Endothelial cell (in vitro differentiated cells): ENCODE measurements around the gene DNAJB4. TPM values are rescaled to one million over a fixed set of nuclear protein-coding genes. Genes with fewer than 3 reads are reported as not detected.

ENCODE experiments used
- DNase-seq: peaks from one replicate; pipeline ENCODE4 v3.0.0; 2021; ENCODE audit warnings: low spot score
- H3K27ac Mint-ChIP-seq: one replicate; pipeline ENCODE4 v1.8.0; 2021; ENCODE audit warnings: mixed read lengths, inconsistent platforms; ENCODE audit not compliant: unreplicated experiment
- H3K27me3 Mint-ChIP-seq: one replicate; pipeline ENCODE4 v1.8.0; 2021; ENCODE audit warnings: mild to moderate bottlenecking, moderate library complexity, mixed read lengths, inconsistent platforms; ENCODE audit not compliant: unreplicated experiment
- H3K36me3 Mint-ChIP-seq: one replicate; pipeline ENCODE4 v1.8.0; 2021; ENCODE audit warnings: mild to moderate bottlenecking, low read depth, mixed read lengths, inconsistent platforms; ENCODE audit not compliant: unreplicated experiment
- H3K4me1 Mint-ChIP-seq: one replicate; pipeline ENCODE4 v1.8.0; 2021; ENCODE audit warnings: mild to moderate bottlenecking, mixed read lengths, inconsistent platforms; ENCODE audit not compliant: unreplicated experiment
- H3K4me3 Mint-ChIP-seq: one replicate; pipeline ENCODE4 v1.8.0; 2021; ENCODE audit warnings: mild to moderate bottlenecking, mixed read lengths, inconsistent platforms; ENCODE audit not compliant: unreplicated experiment
- H3K9me3 Mint-ChIP-seq: one replicate; pipeline ENCODE4 v1.8.0; 2021; ENCODE audit warnings: mixed read lengths, inconsistent platforms; ENCODE audit not compliant: unreplicated experiment
- CTCF ChIP-seq: fragments of 200-600 bp; sonication (generic); IDR thresholded peaks from one replicate; pipeline ENCODE4 v1.5.0; 2021; ENCODE audit warnings: antibody characterized with exemption; ENCODE audit not compliant: unreplicated experiment
- total RNA-seq: library from RNA; stranded (reverse); fragmentation: NEBNext Ultra II Directional; extraction: Animal tissue kit (Norgen Biotek cat#: 25700); gene quantifications from one replicate; pipeline ENCODE4 v1.2.1, GENCODE V29; 2021; ENCODE audit not compliant: unreplicated experiment

The DNAJB4 gene
- total RNA-seq, 1 donor from 2014 or later: 22.1 TPM

DNA sequence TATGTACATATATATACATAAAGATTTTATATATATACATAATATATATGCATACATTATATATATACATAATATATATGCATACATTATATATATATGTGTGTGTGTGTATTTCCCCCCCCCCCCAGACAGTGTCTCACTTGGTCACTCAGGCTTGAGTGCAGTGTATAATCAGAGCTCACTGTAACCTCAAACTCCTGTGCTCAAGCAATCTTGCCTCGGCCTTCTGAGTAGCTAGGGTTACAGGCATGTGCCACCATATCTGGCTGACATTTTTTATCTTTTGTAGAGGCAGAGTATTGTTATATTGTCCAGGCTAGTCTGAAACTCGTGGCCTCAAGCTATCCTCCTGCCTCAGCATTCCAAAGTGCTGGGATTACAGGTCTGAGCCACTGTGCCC lies 16.8 kb upstream of the DNAJB4 start:
- Mint-ChIP-seq H3K4me1 (peaks cover 10% of the 10 kb centered on the region), H3K36me3 (no peaks in the 10 kb centered on the region), H3K4me3 (no peak overlapping the region), H3K27me3 (peaks cover 2% of the 10 kb centered on the region), H3K9me3 (no peaks in the 10 kb centered on the region), H3K27ac (no peak overlapping the region)
- TF ChIP-seq CTCF: no peak
- DNase-seq: no peak

DNA sequence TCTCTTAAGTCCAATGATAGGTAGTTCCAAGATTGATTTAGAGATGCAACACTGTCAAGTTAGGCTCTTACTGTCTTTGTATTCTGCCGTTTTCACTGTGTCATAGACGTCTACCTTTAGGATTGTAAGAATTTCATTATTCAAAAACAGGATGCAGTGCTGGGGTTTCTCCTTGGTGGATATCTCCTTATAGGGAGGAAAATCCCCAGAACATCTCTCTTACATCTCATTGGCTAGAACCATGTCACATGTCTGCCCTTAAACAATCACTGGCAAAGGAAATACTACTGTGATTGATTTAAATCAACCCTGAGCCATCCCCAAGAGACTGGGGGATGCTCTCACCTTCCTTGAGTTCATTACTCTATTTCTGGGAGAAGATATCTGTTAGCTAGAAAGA lies 15.0 kb upstream of the DNAJB4 start:
- Mint-ChIP-seq H3K27ac (peak overlapping the region; percentile 22), H3K27me3 (peaks cover 2% of the 10 kb centered on the region), H3K9me3 (no peaks in the 10 kb centered on the region), H3K36me3 (no peaks in the 10 kb centered on the region), H3K4me3 (no peak overlapping the region), H3K4me1 (peaks cover 10% of the 10 kb centered on the region)
- TF ChIP-seq CTCF: no peak
- no peak for DNase-seq

DNA sequence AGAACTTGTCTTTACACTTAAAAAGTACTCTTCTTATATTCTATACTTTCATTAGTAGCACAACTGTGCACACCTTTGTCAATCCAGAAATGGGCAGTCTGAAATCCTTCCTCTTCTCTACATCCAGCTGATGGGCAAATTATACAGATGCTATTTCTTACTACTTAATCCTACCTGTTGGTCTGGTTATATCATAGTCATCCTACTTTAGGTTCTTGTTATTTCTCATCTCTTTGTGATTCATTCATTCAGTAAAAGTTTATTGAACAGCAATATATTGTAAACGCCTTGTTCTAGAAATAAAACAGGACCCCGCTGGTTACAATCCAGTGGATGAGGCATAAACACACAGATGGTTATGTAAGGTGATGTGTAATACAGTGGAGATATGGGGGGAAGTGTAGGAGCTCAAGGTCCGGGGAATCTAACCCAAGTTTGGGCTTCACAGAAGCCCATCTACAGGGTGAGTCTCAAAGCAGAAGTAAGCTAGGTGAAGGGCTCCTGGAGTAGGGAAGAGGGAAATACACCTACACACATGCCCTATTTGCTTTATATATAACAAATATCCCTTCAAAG lies 14.0 kb upstream of the DNAJB4 start:
- no peak for TF ChIP-seq CTCF
- Mint-ChIP-seq H3K4me1 (peaks cover 10% of the 10 kb centered on the region), H3K27ac (no peak overlapping the region), H3K9me3 (no peaks in the 10 kb centered on the region), H3K4me3 (no peak overlapping the region), H3K27me3 (peaks cover 2% of the 10 kb centered on the region), H3K36me3 (no peaks in the 10 kb centered on the region)
- no peak for DNase-seq

DNA sequence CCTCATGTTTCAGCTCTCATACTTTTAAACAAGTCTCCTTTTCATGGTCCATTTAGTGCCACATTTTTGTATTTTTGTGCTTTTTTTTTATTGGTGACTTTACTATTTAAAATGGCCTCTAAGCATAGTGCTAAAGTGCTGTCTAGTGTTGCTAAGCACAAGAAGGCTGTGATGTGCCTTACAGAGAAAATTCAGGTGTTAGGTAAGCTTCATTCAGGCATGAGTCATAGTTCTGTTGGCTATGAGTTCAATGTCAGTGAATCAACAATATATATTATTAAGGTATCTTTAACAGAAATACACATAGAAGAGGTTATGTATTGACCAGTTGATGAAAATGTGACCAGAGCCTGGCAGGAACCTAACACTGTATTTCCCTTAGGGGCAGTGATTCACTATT lies 13.1 kb upstream of the DNAJB4 start:
- Mint-ChIP-seq H3K36me3 (no peaks in the 10 kb centered on the region), H3K27ac (no peak overlapping the region), H3K27me3 (peaks cover 2% of the 10 kb centered on the region), H3K4me3 (no peak overlapping the region), H3K4me1 (peaks cover 7% of the 10 kb centered on the region), H3K9me3 (no peaks in the 10 kb centered on the region)
- DNase-seq: no peak
- TF ChIP-seq CTCF: no peak

DNA sequence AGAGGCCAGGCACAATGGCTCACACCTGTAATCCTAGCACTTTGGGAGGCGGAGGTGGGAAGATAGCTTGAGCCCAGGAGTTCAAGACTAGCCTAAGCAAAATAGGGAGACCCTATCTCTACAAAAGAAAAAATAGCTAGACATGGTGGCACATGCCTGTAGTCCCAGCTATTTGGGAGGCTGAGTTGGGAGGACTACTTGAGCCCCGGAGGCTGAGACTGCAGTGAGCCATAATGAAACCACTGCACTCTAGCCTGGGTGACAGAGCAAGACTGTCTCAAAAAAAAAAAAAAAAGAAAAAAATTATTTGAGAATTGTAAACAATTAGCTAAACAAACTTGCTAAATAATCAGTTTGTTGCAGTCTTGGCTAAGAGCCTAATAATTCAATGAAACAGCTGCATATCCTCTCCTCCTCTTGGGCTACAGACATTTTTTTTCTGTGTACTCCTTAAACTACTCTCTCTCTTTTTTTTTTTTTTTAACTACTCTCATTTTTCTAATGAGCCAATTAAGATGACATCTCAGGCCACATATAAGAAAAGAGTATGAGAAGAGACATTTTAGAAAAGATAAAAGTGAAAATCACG lies 10.5 kb upstream of the DNAJB4 start:
- TF ChIP-seq CTCF: no peak
- H3K27me3 Mint-ChIP-seq: peaks cover 2% of the 10 kb centered on the region
- no peaks in the 10 kb centered on the region for H3K36me3 Mint-ChIP-seq
- no peak overlapping the region for H3K27ac Mint-ChIP-seq
- H3K4me1 Mint-ChIP-seq: no peaks in the 10 kb centered on the region
- H3K4me3 Mint-ChIP-seq: no peak overlapping the region
- DNase-seq: no peak
- no peaks in the 10 kb centered on the region for H3K9me3 Mint-ChIP-seq
